IMR-90 (cell line): ENCODE results near the gene IQSEC1. TPM values are rescaled to one million over a fixed set of nuclear protein-coding genes. Genes with fewer than 3 reads are reported as not detected.

Experiments
- ATAC-seq: fragments of 200-7000 bp; cut with Tn5 transposase; 2 replicates; pipeline ENCODE4 v1.9.1; 2020; ENCODE audit warnings: low read depth, mild to moderate bottlenecking, moderate library complexity
- BruUV-seq: library from RNA; stranded (reverse); fragments of 400-500 nt; replicated peaks from 2 replicates; lab custom pipeline; 2021; lab: Mats Ljungman, UMichigan
- CTCF ChIA-PET: fragments of 300-600 bp; formaldehyde crosslinking; extraction: SDS; loops from one replicate; lab custom pipeline; 2021; ENCODE audit warnings: antibody characterized with exemption; lab: Yijun Ruan, JAX
- POLR2A ChIA-PET: fragments of 300-600 bp; sonication (Branson Sonifier 250); formaldehyde crosslinking; loops from one replicate; lab custom pipeline; 2022; ENCODE audit warnings: antibody characterized with exemption; ENCODE audit not compliant: unreplicated experiment; lab: Charles Lee
- DNase-seq: peaks from one replicate; pipeline ENCODE4 v3.0.0; 2013
- H2AFZ ChIP-seq: replicated peaks from 2 replicates; pipeline ENCODE3; 2013; ENCODE audit warnings: low read length, mild to moderate bottlenecking; ENCODE audit not compliant: poor library complexity
- H2AK5ac ChIP-seq: 2 replicates; pipeline ENCODE4 v1.6.1; 2013; ENCODE audit warnings: low read depth, low read length, inconsistent platforms
- H2AK9ac ChIP-seq: replicated peaks from 2 replicates; pipeline ENCODE3; 2013; ENCODE audit warnings: mild to moderate bottlenecking, low read depth, low read length, moderate library complexity; ENCODE audit not compliant: poor library complexity
- H2BK120ac ChIP-seq: 2 replicates; pipeline ENCODE4 v1.6.1; 2013; ENCODE audit warnings: low read depth, low read length, inconsistent platforms
- H2BK15ac ChIP-seq: 3 replicates; pipeline ENCODE4 v1.6.1; 2013; ENCODE audit warnings: low read depth, low read length, inconsistent platforms
- H2BK20ac ChIP-seq: 2 replicates; pipeline ENCODE4 v1.6.1; 2013; ENCODE audit warnings: low read depth, mild to moderate bottlenecking, inconsistent platforms, low read length, moderate library complexity
- H2BK5ac ChIP-seq: 2 replicates; pipeline ENCODE4 v1.6.1; 2013; ENCODE audit warnings: mild to moderate bottlenecking, low read depth, low read length, inconsistent platforms; ENCODE audit not compliant: poor library complexity, severe bottlenecking
- H3K14ac ChIP-seq: replicated peaks from 2 replicates; pipeline ENCODE4 v1.6.1; 2013; ENCODE audit warnings: low read depth, low read length, inconsistent platforms
- H3K18ac ChIP-seq: 2 replicates; pipeline ENCODE4 v1.6.1; 2013; ENCODE audit warnings: low read depth, low read length, control low read depth
- H3K23ac ChIP-seq: 2 replicates; pipeline ENCODE4 v1.6.1; 2013; ENCODE audit warnings: low read depth, low read length, inconsistent platforms
- H3K27ac ChIP-seq: 2 replicates; pipeline ENCODE4 v1.5.1; 2013; ENCODE audit warnings: mild to moderate bottlenecking, control low read depth, low read length; ENCODE audit not compliant: insufficient read depth
- H3K27me3 ChIP-seq: 2 replicates; pipeline ENCODE4 v1.6.1; 2013; ENCODE audit warnings: low read length; ENCODE audit not compliant: control insufficient read depth, insufficient read depth
- H3K36me3 ChIP-seq: 2 replicates; pipeline ENCODE4 v1.6.1; 2013; ENCODE audit warnings: low read length, mixed read lengths; ENCODE audit not compliant: control insufficient read depth, insufficient read depth
- H3K4ac ChIP-seq: 2 replicates; pipeline ENCODE4 v1.6.1; 2013; ENCODE audit warnings: low read depth, low read length, inconsistent platforms
- H3K4me1 ChIP-seq: 2 replicates; pipeline ENCODE4 v1.6.1; 2013; ENCODE audit warnings: low read length, mixed read lengths; ENCODE audit not compliant: control insufficient read depth, insufficient read depth
- H3K4me2 ChIP-seq: 2 replicates; pipeline ENCODE4 v1.6.1; 2013; ENCODE audit warnings: low read depth, mild to moderate bottlenecking, control low read depth, low read length, moderate library complexity
- H3K4me3 ChIP-seq: 2 replicates; pipeline ENCODE4 v1.5.1; 2013; ENCODE audit warnings: low read depth, mild to moderate bottlenecking, control low read depth, low read length, moderate library complexity; ENCODE audit not compliant: insufficient read depth
- H3K56ac ChIP-seq: 2 replicates; pipeline ENCODE4 v1.6.1; 2013; ENCODE audit warnings: low read length, inconsistent platforms; ENCODE audit not compliant: insufficient read depth; ENCODE audit errors: extremely low read depth
- H3K79me1 ChIP-seq, 2 experiments: 2 replicates each; pipeline ENCODE4 v1.6.1; 2013; ENCODE audit warnings: low read length in 2 of 2, inconsistent platforms in 1 of 2, low read depth in 1 of 2
- H3K9ac ChIP-seq: 2 replicates; pipeline ENCODE4 v1.6.1; 2013; ENCODE audit warnings: low read depth, low read length, control low read depth
- H3K9me1 ChIP-seq: 2 replicates; pipeline ENCODE4 v1.6.1; 2013; ENCODE audit warnings: low read length, inconsistent platforms; ENCODE audit not compliant: insufficient read depth
- H3K9me3 ChIP-seq: 2 replicates; pipeline ENCODE4 v1.6.1; 2013; ENCODE audit warnings: low read length; ENCODE audit not compliant: control insufficient read depth, insufficient read depth
- H4K20me1 ChIP-seq: 2 replicates; pipeline ENCODE4 v1.6.1; 2013; ENCODE audit warnings: low read length, inconsistent platforms; ENCODE audit not compliant: insufficient read depth
- H4K5ac ChIP-seq: 2 replicates; pipeline ENCODE4 v1.6.1; 2013; ENCODE audit warnings: mild to moderate bottlenecking, low read depth, low read length, control low read depth
- H4K8ac ChIP-seq, 2 experiments: 2 replicates each; pipeline ENCODE4 v1.6.1; 2013; ENCODE audit warnings: low read depth in 2 of 2, low read length in 2 of 2, control low read depth in 1 of 2, inconsistent platforms in 1 of 2
- H4K91ac ChIP-seq: 2 replicates; pipeline ENCODE4 v1.6.1; 2013; ENCODE audit warnings: low read depth, low read length, inconsistent platforms; ENCODE audit not compliant: insufficient read depth
- BHLHE40 ChIP-seq: fragments of 150-350 bp; IDR thresholded peaks from 2 replicates; pipeline ENCODE4 v1.6.1; 2016; ENCODE audit warnings: mild to moderate bottlenecking, low read depth, low read length
- CEBPB ChIP-seq: IDR thresholded peaks from 2 replicates; pipeline ENCODE4 v1.6.1; 2012; ENCODE audit warnings: low read depth, low read length, improper control_type of control experiment
- CTCF ChIP-seq: conservative IDR thresholded peaks from 2 replicates; pipeline ENCODE4 v1.5.1; 2012; ENCODE audit warnings: mild to moderate bottlenecking, low read depth, low read length, improper control_type of control experiment
- ELK1 ChIP-seq: fragments of 150-350 bp; IDR thresholded peaks from 2 replicates; pipeline ENCODE4 v1.6.1; 2016; ENCODE audit warnings: low read depth, mild to moderate bottlenecking, low read length, moderate library complexity, borderline replicate concordance
- MAFK ChIP-seq: IDR thresholded peaks from 2 replicates; pipeline ENCODE4 v1.6.1; 2012; ENCODE audit warnings: low read depth, low read length, improper control_type of control experiment
- MAZ ChIP-seq: IDR thresholded peaks from 2 replicates; pipeline ENCODE4 v1.6.1; 2012; ENCODE audit warnings: low read depth, mild to moderate bottlenecking, low read length, improper control_type of control experiment, moderate library complexity, borderline replicate concordance
- MXI1 ChIP-seq: IDR thresholded peaks from 2 replicates; pipeline ENCODE4 v1.6.1; 2012; ENCODE audit warnings: low read depth, mild to moderate bottlenecking, low read length, moderate library complexity, borderline replicate concordance
- NFE2L2 ChIP-seq: fragments of 150-350 bp; IDR thresholded peaks from 2 replicates; pipeline ENCODE4 v1.6.1; 2016; ENCODE audit warnings: low read depth, mild to moderate bottlenecking, low read length
- RAD21 ChIP-seq: IDR thresholded peaks from 2 replicates; pipeline ENCODE4 v1.6.1; 2012; ENCODE audit warnings: low read length, improper control_type of control experiment
- RFX5 ChIP-seq: IDR thresholded peaks from 2 replicates; pipeline ENCODE4 v1.8.0; 2012; ENCODE audit warnings: low read depth, mild to moderate bottlenecking, low read length, moderate library complexity
- WGBS, 2 experiments: methylation state at CpG; one replicate each; pipeline versions ENCODE4 v1.1.5 to v1.1.7; 2013; ENCODE audit warnings: missing lambda C conversion rate in 2 of 2; ENCODE audit not compliant: insufficient read length in 1 of 2; ENCODE audit errors: extremely low coverage in 2 of 2; 5-methylcytosine and 5-hydroxymethylcytosine counted together
- dilution Hi-C: fragments of 300-500 bp; cut with HindIII; formaldehyde crosslinking; loops from one replicate; pipeline ENCODE4 v1.14.3; 2018; ENCODE audit warnings: low sequenced_read_pairs; ENCODE audit not compliant: unreplicated experiment
- in situ Hi-C: fragments of 300-500 bp; cut with MboI; formaldehyde crosslinking; loops from 3 replicates; pipeline ENCODE4 v1.14.3; 2019; ENCODE audit warnings: low sequenced_read_pairs, inconsistent platforms, mixed read lengths
- intact Hi-C: fragments of 100-400 bp; cut with micrococcal nuclease; formaldehyde crosslinking; loops from 2 replicates; pipeline ENCODE4 v1.10.0; 2022
- polyA plus RNA-seq, 3 experiments: library from polyadenylated mRNA; depleted of rRNA; stranded (reverse); fragments of >200 nt; gene quantifications; 2 replicates each; pipeline ENCODE4 v1.2.3, GENCODE V29; 2012; ENCODE audit warnings: low replicate concordance in 1 of 3
- total RNA-seq: library from RNA; depleted of rRNA; stranded (reverse); fragments of >200 nt; gene quantifications from 2 replicates; pipeline ENCODE4 v1.2.3, GENCODE V29; 2012
- TF ChIP-seq, protein P1 (sequence below): fragments of 150-350 bp; IDR thresholded peaks from 2 replicates; pipeline ENCODE4 v1.6.1; 2017; ENCODE audit warnings: mild to moderate bottlenecking, antibody characterized with exemption, low read length, low read depth

IQSEC1 gene
- total and polyA plus RNA-seq, 2 of the 4 experiments (the other 2 are of a cell fraction) = 5.9 to 11.9 TPM

DNA sequence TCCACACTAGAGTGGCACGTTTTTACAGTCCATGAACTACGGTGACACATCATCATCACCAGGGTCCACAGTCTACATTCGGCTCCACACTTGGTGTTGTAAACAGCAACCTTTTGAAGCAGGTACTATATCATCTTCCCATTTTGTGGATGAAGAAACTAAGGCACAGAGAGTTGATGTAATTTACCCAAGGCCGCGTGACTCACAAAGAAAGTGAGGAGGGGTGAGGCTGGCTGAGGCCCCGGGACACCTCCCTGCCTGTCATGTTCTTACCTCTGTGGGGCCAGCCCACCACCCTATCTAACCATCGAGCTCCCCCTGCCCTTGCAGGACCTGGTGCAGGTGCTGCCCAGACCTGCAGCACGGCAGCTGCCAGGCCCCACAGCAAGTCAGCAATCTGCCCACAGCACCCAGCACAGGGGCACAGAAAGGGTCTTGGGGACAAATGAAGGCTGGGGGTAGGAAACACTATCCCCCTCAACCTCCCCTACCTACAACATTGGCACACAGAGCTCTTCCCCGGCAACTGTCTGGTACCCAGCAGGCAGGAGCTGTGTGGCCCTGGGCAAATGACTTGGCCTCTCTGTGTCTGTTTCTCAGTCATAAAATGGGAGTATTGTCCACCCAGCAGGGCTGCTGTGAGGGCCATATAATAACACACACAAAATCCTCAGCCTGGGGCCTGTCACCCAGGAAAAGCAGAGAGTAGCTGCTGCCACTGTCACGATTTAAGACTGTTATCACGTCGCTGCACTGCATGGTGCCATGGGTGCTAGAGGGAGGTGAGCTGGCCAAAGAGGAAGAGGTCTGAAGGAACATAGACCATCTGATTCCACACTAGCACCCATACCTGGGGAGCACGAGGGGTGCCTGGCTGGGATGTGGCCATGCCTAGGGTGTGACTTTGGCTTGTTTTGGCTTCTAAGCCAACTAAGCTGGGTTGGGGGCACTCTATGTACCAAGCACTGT lies 115.1 kb downstream of the IQSEC1 start (continued):
- TF ChIP-seq MAZ = no peak

DNA sequence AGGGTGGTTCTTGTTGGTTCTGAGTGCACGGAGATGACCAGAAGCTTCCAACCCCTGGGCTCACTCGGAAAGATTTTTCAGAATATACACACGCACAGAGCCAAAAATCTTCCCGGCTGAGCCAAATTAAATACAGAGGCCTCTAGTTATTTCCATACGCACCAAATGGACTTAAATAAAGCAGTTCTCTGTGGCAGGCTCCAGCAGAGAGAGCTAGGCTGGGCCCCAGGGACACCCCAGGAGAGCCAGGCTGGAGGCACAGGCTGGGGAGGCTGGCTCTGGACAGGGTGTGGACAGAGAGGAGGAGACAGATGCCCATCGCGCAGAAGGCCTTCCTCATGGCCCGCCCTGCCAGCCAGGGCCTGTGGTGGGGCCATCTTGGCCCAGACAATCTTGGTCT lies 115.9 kb downstream of the IQSEC1 start:
- no peaks in the 10 kb centered on the region for H3K9me3 ChIP-seq
- H4K5ac ChIP-seq = no peak overlapping the region
- no peak overlapping the region for H3K56ac ChIP-seq
- ATAC-seq = no peak
- H2BK20ac ChIP-seq = no peak overlapping the region
- H3K23ac ChIP-seq = no peak overlapping the region
- H3K4me3 ChIP-seq = no peak overlapping the region
- peaks cover 80% of the 10 kb centered on the region for H4K20me1 ChIP-seq
- no peaks in the 10 kb centered on the region; the same call in 1 of the 2 replicates for H3K36me3 ChIP-seq
- H3K27me3 ChIP-seq = no peaks in the 10 kb centered on the region
- H3K9me1 ChIP-seq = peaks cover 30% of the 10 kb centered on the region
- peaks cover 9% of the 10 kb centered on the region; the same call in 1 of the 2 replicates for H3K4me1 ChIP-seq
- no peak overlapping the region for H3K4me2 ChIP-seq
- no peak overlapping the region for H3K18ac ChIP-seq
- no peak overlapping the region for H3K4ac ChIP-seq
- dilution Hi-C loops (no loop called here), intact Hi-C loops (no loop called here), in situ Hi-C loops (no loop called here)
- POLR2A ChIA-PET = no interaction called here
- no peak overlapping the region for H2BK15ac ChIP-seq
- CTCF ChIA-PET = no interaction called here
- WGBS, 2 experiments = 82% methylated on average over 3 of the region's 8 CpGs; no CpG with 5 or more reads in 1 of the 2 experiments
- H2AFZ ChIP-seq = no peak overlapping the region
- BruUV-seq = no TSS peak
- H3K79me1 ChIP-seq = peaks cover 26 to 85% of the 10 kb centered on the region in 2 experiments
- H2BK120ac ChIP-seq = no peak overlapping the region
- no peak overlapping the region for H3K9ac ChIP-seq
- no peak overlapping the region for H2AK5ac ChIP-seq
- no peak overlapping the region for H4K8ac ChIP-seq
- no peak overlapping the region for H2BK5ac ChIP-seq
- no peak overlapping the region for H3K14ac ChIP-seq
- H3K27ac ChIP-seq = no peak overlapping the region
- no peak overlapping the region for H4K91ac ChIP-seq
- DNase-seq = no peak
- no peak overlapping the region for H2AK9ac ChIP-seq
- TF ChIP-seq MAZ (no peak), BHLHE40 (no peak), RFX5 (no peak), MXI1 (no peak), ELK1 (no peak), CTCF (no peak), MAFK (no peak), RAD21 (no peak), CEBPB (no peak), NFE2L2 (no peak)
- TF ChIP-seq, protein P1, sequence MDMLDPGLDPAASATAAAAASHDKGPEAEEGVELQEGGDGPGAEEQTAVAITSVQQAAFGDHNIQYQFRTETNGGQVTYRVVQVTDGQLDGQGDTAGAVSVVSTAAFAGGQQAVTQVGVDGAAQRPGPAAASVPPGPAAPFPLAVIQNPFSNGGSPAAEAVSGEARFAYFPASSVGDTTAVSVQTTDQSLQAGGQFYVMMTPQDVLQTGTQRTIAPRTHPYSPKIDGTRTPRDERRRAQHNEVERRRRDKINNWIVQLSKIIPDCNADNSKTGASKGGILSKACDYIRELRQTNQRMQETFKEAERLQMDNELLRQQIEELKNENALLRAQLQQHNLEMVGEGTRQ = no peak
